Progenitor cell of endocrine pancreas (in vitro differentiated cells): Measurements from ENCODE around the gene ARHGAP26. TPM values are rescaled to one million over a fixed set of nuclear protein-coding genes. Genes with fewer than 3 reads are reported as not detected.

Experiments used
- DNase-seq: peaks from one replicate; pipeline ENCODE4 v3.0.0; 2021; ENCODE audit warnings: low spot score; ENCODE audit not compliant: unreplicated experiment
- H3K27ac Mint-ChIP-seq: 2 replicates; pipeline ENCODE4 v1.8.0; 2021; ENCODE audit warnings: mild to moderate bottlenecking, moderate library complexity, mixed read lengths
- H3K27me3 Mint-ChIP-seq: 2 replicates; pipeline ENCODE4 v1.8.0; 2021; ENCODE audit warnings: mixed read lengths
- H3K36me3 Mint-ChIP-seq: 2 replicates; pipeline ENCODE4 v1.8.0; 2022; ENCODE audit warnings: mixed read lengths; ENCODE audit not compliant: insufficient read depth
- H3K4me1 Mint-ChIP-seq: 2 replicates; pipeline ENCODE4 v1.8.0; 2021; ENCODE audit warnings: low read depth, mixed read lengths
- H3K4me3 Mint-ChIP-seq: 2 replicates; pipeline ENCODE4 v1.8.0; 2021; ENCODE audit warnings: low read depth, mild to moderate bottlenecking, moderate library complexity, mixed read lengths
- H3K9me3 Mint-ChIP-seq: 2 replicates; pipeline ENCODE4 v1.8.0; 2021; ENCODE audit warnings: low read depth, mixed read lengths
- CTCF ChIP-seq: fragments of 200-600 bp; sonication (generic); IDR thresholded peaks from one replicate; pipeline ENCODE4 v1.5.0; 2021; ENCODE audit warnings: antibody characterized with exemption, mild to moderate bottlenecking; ENCODE audit not compliant: unreplicated experiment
- total RNA-seq: library from RNA; stranded (reverse); gene quantifications from 2 replicates; pipeline ENCODE4 v1.2.1, GENCODE V29; 2021

Gene ARHGAP26
- total RNA-seq, 1 donor from 2014 or later: 21.3 TPM

DNA sequence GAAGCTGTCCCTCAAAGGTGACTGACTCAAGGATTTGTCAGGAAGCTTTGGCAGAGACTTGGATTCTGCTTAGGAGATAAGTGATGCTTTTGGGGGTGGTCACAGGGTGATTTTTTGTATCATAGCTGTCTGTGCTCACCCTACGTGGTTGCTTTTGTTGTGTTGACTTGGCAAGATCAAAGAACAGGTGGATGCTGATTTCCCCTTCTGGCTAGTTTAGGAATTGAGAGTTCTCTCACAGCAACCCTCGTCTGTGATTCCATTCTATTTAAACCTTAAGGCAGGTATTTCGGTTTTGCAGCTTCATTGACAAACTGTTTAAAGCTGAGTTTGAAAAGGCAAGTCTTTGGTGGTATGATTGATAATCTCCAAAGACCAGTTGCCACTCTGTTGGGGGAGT, 27.2 kb downstream of the ARHGAP26 start:
- Mint-ChIP-seq H3K4me3 (no peak overlapping the region), H3K36me3 (no peaks in the 10 kb centered on the region), H3K9me3 (no peaks in the 10 kb centered on the region), H3K4me1 (peaks cover 43% of the 10 kb centered on the region), H3K27ac (no peak overlapping the region), H3K27me3 (peaks cover 5% of the 10 kb centered on the region)
- no peak for TF ChIP-seq CTCF
- DNase-seq: no peak

DNA sequence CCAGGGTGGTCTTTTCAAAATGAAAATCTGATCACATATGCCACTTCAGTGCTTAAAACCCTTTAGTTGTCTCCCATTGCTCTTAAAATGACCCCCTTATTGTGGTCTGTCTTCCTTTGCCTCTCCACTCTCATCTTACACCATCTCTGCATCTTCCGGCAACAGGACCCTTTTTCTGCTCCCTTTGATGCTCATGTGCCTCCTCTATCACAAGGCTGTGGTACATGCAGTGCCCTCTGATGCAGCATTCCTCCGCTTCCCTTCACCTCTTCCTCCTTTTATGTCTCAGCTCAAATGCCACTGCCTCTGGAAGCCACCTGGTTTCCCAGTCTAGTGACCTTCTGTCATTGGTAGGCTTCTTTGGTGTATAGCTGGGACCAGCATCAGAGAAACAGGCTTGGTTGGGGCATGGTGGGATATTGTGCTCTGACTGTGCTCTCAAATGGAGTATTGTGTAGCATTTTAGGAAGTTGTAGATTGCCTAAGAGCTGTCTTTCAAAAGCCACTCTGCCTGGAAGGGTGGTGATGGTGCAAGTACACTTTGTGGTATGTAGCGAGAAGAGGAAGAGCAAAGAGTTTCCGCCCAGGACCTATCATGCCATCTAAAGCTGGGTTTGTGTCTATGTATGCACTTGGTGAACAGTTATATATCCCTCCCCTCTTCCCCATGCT, 28.1 kb downstream of the ARHGAP26 start:
- H3K36me3 Mint-ChIP-seq: no peaks in the 10 kb centered on the region
- peaks cover 43% of the 10 kb centered on the region for H3K4me1 Mint-ChIP-seq
- TF ChIP-seq CTCF: no peak
- peaks cover 5% of the 10 kb centered on the region for H3K27me3 Mint-ChIP-seq
- no peak overlapping the region for H3K4me3 Mint-ChIP-seq
- no peak for DNase-seq
- no peaks in the 10 kb centered on the region for H3K9me3 Mint-ChIP-seq
- no peak overlapping the region for H3K27ac Mint-ChIP-seq

DNA sequence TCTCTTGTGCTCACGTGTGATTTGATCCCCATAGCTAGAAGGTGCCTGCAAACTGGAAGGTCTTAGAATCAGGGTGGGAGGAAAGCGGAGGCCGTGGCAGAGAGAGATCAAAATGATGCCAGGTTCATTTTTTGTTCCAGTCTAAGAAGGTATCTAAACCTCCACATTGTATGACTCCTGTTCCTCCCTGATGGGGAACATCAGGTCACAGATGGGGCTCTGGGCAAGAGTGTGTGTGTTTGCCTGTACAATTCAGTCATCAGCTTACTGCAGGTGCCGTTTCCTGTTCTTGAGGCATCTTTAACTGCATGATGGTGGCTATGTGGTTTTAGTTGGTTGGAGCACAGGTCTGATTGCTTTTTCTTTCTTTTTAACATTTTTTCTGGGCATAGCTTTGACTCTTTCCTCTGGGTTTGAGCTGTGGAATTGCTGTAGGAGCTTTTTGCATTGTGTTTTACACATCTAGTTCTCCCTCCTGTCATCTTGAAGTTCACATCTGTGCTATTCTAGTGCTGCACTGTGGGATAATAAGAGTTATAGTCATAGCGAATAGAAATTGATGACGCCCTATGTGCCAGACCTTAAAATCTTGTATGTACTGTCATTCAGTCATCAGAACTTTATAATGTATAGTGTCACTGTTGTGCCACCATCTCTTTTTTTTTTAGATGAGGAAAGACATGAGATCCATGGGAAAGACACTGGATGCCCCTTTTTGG, 30.8 kb downstream of the ARHGAP26 start:
- no peak for TF ChIP-seq CTCF
- no peaks in the 10 kb centered on the region for H3K36me3 Mint-ChIP-seq
- no peak for DNase-seq
- peaks cover 32% of the 10 kb centered on the region for H3K4me1 Mint-ChIP-seq
- no peaks in the 10 kb centered on the region for H3K9me3 Mint-ChIP-seq
- no peak overlapping the region for H3K27ac Mint-ChIP-seq
- H3K4me3 Mint-ChIP-seq: no peak overlapping the region
- H3K27me3 Mint-ChIP-seq: peaks cover 5% of the 10 kb centered on the region

DNA sequence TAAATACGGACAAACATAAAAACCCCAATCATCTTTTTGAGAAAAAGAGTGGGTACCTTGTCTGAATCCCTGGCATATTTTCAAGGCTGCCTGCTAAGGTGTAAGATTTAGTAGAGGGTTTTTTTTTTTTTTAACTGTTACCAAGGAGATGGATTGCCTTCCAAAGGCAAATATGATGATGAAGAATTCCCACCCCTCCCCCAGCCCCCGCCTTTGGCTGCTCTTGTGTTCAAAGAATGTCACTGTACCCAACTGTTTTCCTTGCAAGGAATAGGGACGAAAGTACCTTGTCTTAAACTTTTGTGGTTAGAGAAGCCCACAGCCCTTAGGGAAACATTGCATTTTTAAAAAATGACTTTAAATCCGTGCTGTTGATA, 31.3 kb downstream of the ARHGAP26 start:
- peaks cover 29% of the 10 kb centered on the region for H3K4me1 Mint-ChIP-seq

More for the DNA sequence above, 31.3 kb downstream of the ARHGAP26 start:
- TF ChIP-seq CTCF: no peak
- Mint-ChIP-seq H3K4me3 (no peak overlapping the region), H3K36me3 (no peaks in the 10 kb centered on the region), H3K9me3 (no peaks in the 10 kb centered on the region), H3K27me3 (peaks cover 5% of the 10 kb centered on the region), H3K27ac (no peak overlapping the region)
- DNase-seq: no peak
